Naive thymus-derived CD8-positive, alpha-beta T cell (primary cell): ENCODE data around the gene OTUB1. TPM values are rescaled to one million over a fixed set of nuclear protein-coding genes. Genes with fewer than 3 reads are reported as not detected.

Experiments used
- ATAC-seq, 2 donors: fragments of 150-1000 bp; cut with Tn5 transposase in 1 of 2; sonication (Bioruptor Pico), chemical (Tn5 transposase) in 1 of 2; 1 replicate in 1 of 2; 2 replicates in 1 of 2; pipeline ENCODE4 v1.10.0; 2021; ENCODE audit warnings: mild to moderate bottlenecking in 2 of 2, moderate library complexity in 2 of 2
- POLR2A ChIA-PET: fragments of 350-600 bp; sonication (Branson Sonifier 250); formaldehyde crosslinking; loops from one replicate; lab custom pipeline; 2021; ENCODE audit warnings: antibody characterized with exemption; lab: Charles Lee
- DNase-seq, 10 donors: peaks; one replicate each; pipeline versions ENCODE4 v3.0.0 to v3.0.0-alpha.2; 2020 to 2022
- H3K27ac Mint-ChIP-seq, 10 donors: one replicate each; pipeline ENCODE4 v1.8.0; 2020 to 2022; ENCODE audit warnings: mild to moderate bottlenecking in 10 of 10, mixed read lengths in 10 of 10, moderate library complexity in 4 of 10, inconsistent platforms in 1 of 10
- H3K27me3 Mint-ChIP-seq, 5 donors: one replicate each; pipeline ENCODE4 v1.8.0; 2021 to 2022; ENCODE audit warnings: mixed read lengths in 5 of 5
- H3K36me3 Mint-ChIP-seq, 3 donors: one replicate each; pipeline ENCODE4 v1.8.0; 2020 to 2022; ENCODE audit warnings: mixed read lengths in 3 of 3, mild to moderate bottlenecking in 2 of 3, inconsistent platforms in 1 of 3
- H3K4me1 Mint-ChIP-seq, 4 donors: one replicate each; pipeline ENCODE4 v1.8.0; 2021 to 2022; ENCODE audit warnings: mixed read lengths in 4 of 4
- H3K4me3 Mint-ChIP-seq, 10 donors: one replicate each; pipeline ENCODE4 v1.8.0; 2020 to 2022; ENCODE audit warnings: mild to moderate bottlenecking in 10 of 10, mixed read lengths in 10 of 10, moderate library complexity in 6 of 10, inconsistent platforms in 1 of 10
- H3K9me3 Mint-ChIP-seq, 9 donors: one replicate each; pipeline ENCODE4 v1.8.0; 2020 to 2022; ENCODE audit warnings: mixed read lengths in 9 of 9, mild to moderate bottlenecking in 3 of 9, inconsistent platforms in 1 of 9, moderate library complexity in 1 of 9
- polyA plus RNA-seq, 3 donors: library from polyadenylated mRNA; unstranded; fragments of 300-500 nt; fragmentation: Illumina TruSeq; gene quantifications; one replicate each; pipeline ENCODE4 v1.2.3, GENCODE V29; 2021
- total RNA-seq, 8 experiments: library from RNA in 2 of 8; stranded (reverse) in 2 of 8; gene quantifications; one replicate each; pipeline ENCODE4 v1.2.3 and lab custom pipeline; 2021 to 2026

OTUB1 gene
- total RNA-seq (10 to 100 TPM; 69.6 to 75.8 TPM), polyA plus RNA-seq (100 to 1,000 TPM; 109 to 121 (median 115) TPM), total RNA-seq (lab: John Stamatoyannopoulos, UW) (48.7 to 90.7 (median 61.5) reads per million in 6 experiments)

DNA sequence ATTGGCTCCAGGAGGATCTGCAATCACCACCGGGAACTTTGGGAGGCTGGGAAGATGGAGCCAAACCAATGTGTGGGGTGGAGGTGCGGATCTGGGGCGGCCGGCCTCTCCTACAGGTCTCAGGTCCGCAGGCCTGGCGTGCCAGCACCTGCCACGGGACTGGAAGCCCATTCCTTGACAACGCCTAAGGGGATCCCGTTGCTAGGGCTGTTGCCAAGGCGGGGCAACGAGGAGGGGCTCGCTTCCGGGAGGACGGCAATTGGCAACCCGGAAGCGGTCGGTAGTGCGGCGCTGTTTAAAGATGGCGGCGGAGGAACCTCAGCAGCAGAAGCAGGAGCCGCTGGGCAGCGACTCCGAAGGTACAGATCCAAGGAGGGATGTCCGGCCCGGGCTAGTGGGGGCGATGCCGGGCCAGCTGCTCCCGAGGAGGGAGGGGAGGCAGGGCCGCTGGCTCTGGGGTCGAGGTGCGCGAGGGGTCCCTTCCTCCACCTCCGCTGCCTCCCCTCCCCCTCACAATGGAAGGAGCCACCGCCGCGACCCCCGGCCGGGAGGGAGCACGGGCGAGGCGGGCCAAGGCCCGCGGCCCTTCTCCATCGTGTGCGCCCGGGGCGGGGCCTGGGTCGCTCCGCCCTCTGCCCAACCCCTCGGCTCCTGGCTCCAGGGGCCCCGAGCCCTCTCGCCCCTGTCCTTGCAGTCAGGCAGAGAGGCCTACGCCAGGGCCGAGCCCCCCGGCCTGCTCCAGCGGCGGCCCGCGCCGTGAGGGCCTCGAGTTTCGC lies at the start of gene OTUB1:
TSS of gene OTUB1 (plus strand) at position 283 of the 776 bp plus-strand sequence. CDS start at position 302, 19 bp downstream.
- Mint-ChIP-seq H3K36me3 (peaks cover 0 to 33% (median 0%) of the 10 kb centered on the region in 3 donors), H3K9me3 (no peaks in the 10 kb centered on the region), H3K27ac (peak within 1 kb of the TSS; percentile 94 to 99 (median 99)), H3K4me3 (peak within 1 kb of the TSS; percentile 95 to 99 (median 98)), H3K27me3 (no peaks in the 10 kb centered on the region), H3K4me1 (peaks cover 19 to 41% (median 34%) of the 10 kb centered on the region in 4 donors)
- DNase-seq = peak; percentile 75 to 93 (median 84)
- peak; percentile 86 to 92 for ATAC-seq
- POLR2A ChIA-PET = interaction anchor here (0.6 to 2.2 kb wide), 12 partner anchors 10 to 1434 kb away, joined by 3 to 15 read pairs (median 5); partner anchors contain the start of genes COX8A, PRDX5, RCOR2 and STIP1

- Mint-ChIP-seq H3K9me3 (no peaks in the 10 kb centered on the region), H3K4me3 (peak overlapping the region; percentile 85 to 97 (median 96)), H3K27ac (peak overlapping the region; percentile 63 to 95 (median 93)), H3K36me3 (peaks cover 0 to 6% (median 0%) of the 10 kb centered on the region in 3 donors), H3K4me1 (peaks cover 9 to 37% (median 29%) of the 10 kb centered on the region in 4 donors), H3K27me3 (no peaks in the 10 kb centered on the region)
- ATAC-seq (peak; percentile 29 to 34), DNase-seq (peak in 1 of 10 donors; percentile 31)
- POLR2A ChIA-PET = interaction anchor here (0.6 to 0.7 kb wide), 3 partner anchors 116 to 553 kb away, joined by 3 to 7 read pairs (median 3); no protein-coding TSS in a partner anchor
These were observed 48.3 kb upstream of the OTUB1 start for GRCh38 chr11:63937713-63938478.

DNA sequence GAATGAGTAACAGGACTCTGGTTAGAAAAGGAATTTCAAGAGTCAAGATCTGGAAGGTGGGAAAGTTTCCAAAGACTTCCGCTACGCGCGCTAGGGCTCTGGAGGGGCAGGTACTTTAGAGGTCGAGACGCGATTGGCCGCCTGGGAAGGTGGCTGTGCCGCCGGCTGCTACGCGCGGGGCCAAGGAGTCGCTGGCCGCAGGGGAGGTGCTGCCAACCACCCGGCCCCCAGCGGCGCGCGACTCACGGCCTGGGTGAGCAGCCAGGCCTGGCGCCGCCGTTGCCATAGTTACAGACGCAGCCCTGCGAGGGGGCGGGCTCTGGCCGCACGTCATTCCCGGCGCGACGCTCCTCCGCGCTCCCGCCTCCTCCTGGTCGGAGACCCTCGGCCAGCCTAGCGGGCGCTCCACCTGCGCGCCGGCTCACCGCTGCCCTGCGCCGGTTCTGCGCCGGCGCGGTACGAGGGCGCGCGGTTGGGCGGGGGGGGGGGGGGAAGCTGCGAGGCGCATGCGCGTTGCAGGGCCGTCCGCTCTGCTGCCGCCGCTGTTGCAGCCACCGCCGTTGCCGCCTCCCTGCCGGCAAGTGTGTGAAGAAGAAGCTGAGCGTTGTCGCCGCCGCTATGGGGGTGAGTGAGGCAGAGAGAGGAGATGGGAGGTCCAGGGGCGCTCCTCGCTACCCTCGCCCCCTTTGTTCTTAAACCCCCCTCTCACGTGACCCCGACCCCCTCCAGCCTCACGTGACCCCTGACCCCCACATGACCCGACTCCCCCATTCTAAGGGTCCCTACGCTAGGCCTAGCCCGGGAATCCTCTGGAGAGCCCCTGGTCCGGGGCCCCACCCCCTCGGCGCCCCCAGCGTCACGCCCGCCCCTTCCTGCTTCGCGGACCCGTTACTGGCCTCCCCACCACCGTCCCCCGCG lies 47.5 kb upstream of the OTUB1 start, which contains the start of gene NAA40:
TSS of gene NAA40 (plus strand) at position 524 of the 918 bp plus-strand sequence. CDS start at position 619, 95 bp downstream.
- Mint-ChIP-seq H3K36me3 (peaks cover 0 to 6% (median 0%) of the 10 kb centered on the region in 3 donors), H3K27me3 (no peaks in the 10 kb centered on the region), H3K27ac (peak within 1 kb of the TSS; percentile 79 to 95 (median 93)), H3K4me3 (peak within 1 kb of the TSS; percentile 85 to 97 (median 96)), H3K4me1 (peaks cover 9 to 41% (median 29%) of the 10 kb centered on the region in 4 donors), H3K9me3 (no peaks in the 10 kb centered on the region)
- POLR2A ChIA-PET = interaction anchor here (0.6 to 1.2 kb wide), 5 partner anchors 18 to 346 kb away, joined by 3 to 4 read pairs (median 3); partner anchors contain the start of gene COX8A
- peak; percentile 86 to 91 for ATAC-seq
- DNase-seq = peak; percentile 84 to 95 (median 89)

GRCh38 chr11:63939397-63939891 lies 46.8 kb upstream of the OTUB1 start:
- H3K36me3 Mint-ChIP-seq = peaks cover 0 to 6% (median 0%) of the 10 kb centered on the region in 3 donors
- H3K9me3 Mint-ChIP-seq = no peaks in the 10 kb centered on the region
- DNase-seq = no peak
- H3K4me1 Mint-ChIP-seq = peaks cover 12 to 44% (median 33%) of the 10 kb centered on the region in 4 donors
- POLR2A ChIA-PET = interaction anchor here (0.6 to 1.2 kb wide), 3 partner anchors 19 to 346 kb away, joined by 3 to 4 read pairs (median 3); no protein-coding TSS in a partner anchor
- H3K27me3 Mint-ChIP-seq = no peaks in the 10 kb centered on the region
- peak overlapping the region; percentile 72 to 94 (median 86) for H3K27ac Mint-ChIP-seq
- no peak for ATAC-seq
- peak overlapping the region; percentile 85 to 97 (median 94) for H3K4me3 Mint-ChIP-seq

- no peak for ATAC-seq
- Mint-ChIP-seq H3K27me3 (no peaks in the 10 kb centered on the region), H3K4me1 (peaks cover 12 to 45% (median 33%) of the 10 kb centered on the region in 4 donors)
These were observed 45.5 kb upstream of the OTUB1 start for GRCh38 chr11:63940786-63941185.

DNA sequence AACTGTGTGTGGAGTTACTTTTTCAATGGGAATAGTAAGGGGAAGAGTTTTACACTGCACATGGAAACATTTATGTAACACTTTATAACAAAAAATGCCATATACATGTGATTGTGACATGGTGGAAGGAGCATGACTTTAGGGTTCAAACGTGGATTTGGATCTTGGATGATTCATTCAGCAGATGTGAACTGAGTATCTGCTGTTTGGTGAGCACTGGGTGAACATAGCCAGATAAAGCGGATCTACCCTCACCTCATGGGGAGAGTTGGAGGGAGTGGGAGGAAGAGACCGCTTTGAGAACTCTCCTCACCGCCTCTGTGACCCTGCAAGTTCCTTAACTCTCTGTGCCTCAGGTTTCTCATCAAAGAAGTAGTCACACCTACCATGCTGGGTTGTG lies 44.3 kb upstream of the OTUB1 start:
- no peak for DNase-seq
- H3K9me3 Mint-ChIP-seq = no peaks in the 10 kb centered on the region
- no peak overlapping the region for H3K4me3 Mint-ChIP-seq
- peak overlapping the region in 4 of 10 donors; percentile 34 to 78 (median 53) for H3K27ac Mint-ChIP-seq
- peaks cover 12 to 45% (median 33%) of the 10 kb centered on the region in 4 donors for H3K4me1 Mint-ChIP-seq
- H3K36me3 Mint-ChIP-seq = peaks cover 0 to 11% (median 0%) of the 10 kb centered on the region in 3 donors
- POLR2A ChIA-PET = no interaction called here
- no peaks in the 10 kb centered on the region for H3K27me3 Mint-ChIP-seq
- ATAC-seq = no peak

More at GRCh38 chr11:63940786-63941185, 45.5 kb upstream of the OTUB1 start:
- Mint-ChIP-seq H3K36me3 (peaks cover 0 to 6% (median 0%) of the 10 kb centered on the region in 3 donors), H3K4me3 (peak overlapping the region; percentile 5 to 96 (median 69)), H3K27ac (peak overlapping the region in 8 of 10 donors; percentile 5 to 78 (median 39)), H3K9me3 (no peaks in the 10 kb centered on the region)
- POLR2A ChIA-PET = no interaction called here
- no peak for DNase-seq

DNA sequence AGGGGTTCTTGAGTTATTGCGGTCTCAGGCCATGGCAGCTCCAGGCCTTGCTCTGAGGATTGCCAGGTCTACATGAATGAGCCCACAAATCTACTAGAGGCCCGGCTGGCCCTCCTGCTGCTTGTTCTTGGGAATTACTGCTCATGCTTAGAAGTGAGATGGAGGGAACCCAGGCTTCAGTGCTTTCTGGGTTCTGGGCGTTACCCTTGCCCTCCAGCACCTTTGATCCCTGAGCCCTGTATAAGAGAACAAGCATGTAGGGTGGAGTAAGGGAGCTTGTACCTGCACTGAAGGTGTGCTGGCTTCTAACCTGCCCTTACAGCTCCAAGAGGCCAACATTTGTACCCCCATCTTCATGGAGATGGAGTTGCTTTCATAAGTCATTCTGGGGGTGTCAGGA lies 43.4 kb upstream of the OTUB1 start:
- Mint-ChIP-seq H3K27ac (peak overlapping the region in 1 of 10 donors; percentile 30), H3K4me1 (peaks cover 12 to 41% (median 30%) of the 10 kb centered on the region in 4 donors), H3K36me3 (peaks cover 0 to 18% (median 0%) of the 10 kb centered on the region in 3 donors), H3K27me3 (no peaks in the 10 kb centered on the region), H3K4me3 (no peak overlapping the region), H3K9me3 (no peaks in the 10 kb centered on the region)
- no peak for ATAC-seq
- no peak for DNase-seq
- POLR2A ChIA-PET = interaction anchor here (1.5 kb wide), 1 partner anchor 9 kb away, joined by 4 read pairs; no protein-coding TSS in a partner anchor

DNA sequence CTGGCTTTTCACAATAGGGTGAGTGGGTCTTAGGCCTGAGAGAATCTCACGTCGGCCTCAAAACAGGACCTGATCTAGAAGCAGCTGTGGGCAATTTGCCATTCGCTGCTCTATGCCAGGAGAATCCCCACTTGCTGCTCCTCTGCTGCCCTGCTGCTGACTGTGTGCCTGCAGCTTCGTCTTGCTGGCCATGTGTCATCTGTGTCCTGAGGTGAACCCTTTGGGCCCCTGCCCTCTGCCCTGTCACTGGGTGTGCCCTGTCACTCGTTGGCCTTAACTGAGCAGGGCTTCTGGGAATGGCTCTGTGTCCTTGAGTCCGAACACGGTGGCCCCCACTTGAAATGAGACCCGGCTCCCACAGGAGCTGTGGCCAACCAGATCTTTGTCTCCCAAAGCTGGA lies 41.3 kb upstream of the OTUB1 start:
- peak overlapping the region in 1 of 10 donors; percentile 54 for H3K27ac Mint-ChIP-seq
- H3K4me1 Mint-ChIP-seq = peaks cover 4 to 28% (median 18%) of the 10 kb centered on the region in 4 donors
- H3K9me3 Mint-ChIP-seq = no peaks in the 10 kb centered on the region
- peaks cover 0 to 25% (median 0%) of the 10 kb centered on the region in 3 donors for H3K36me3 Mint-ChIP-seq
- H3K4me3 Mint-ChIP-seq = no peak overlapping the region
- no peaks in the 10 kb centered on the region for H3K27me3 Mint-ChIP-seq
- ATAC-seq (no peak), DNase-seq (no peak)
- POLR2A ChIA-PET = interaction anchor here (0.7 to 3.4 kb wide), 3 partner anchors 12 to 107 kb away, joined by 3 to 26 read pairs (median 5); partner anchors contain the start of gene MARK2

DNA sequence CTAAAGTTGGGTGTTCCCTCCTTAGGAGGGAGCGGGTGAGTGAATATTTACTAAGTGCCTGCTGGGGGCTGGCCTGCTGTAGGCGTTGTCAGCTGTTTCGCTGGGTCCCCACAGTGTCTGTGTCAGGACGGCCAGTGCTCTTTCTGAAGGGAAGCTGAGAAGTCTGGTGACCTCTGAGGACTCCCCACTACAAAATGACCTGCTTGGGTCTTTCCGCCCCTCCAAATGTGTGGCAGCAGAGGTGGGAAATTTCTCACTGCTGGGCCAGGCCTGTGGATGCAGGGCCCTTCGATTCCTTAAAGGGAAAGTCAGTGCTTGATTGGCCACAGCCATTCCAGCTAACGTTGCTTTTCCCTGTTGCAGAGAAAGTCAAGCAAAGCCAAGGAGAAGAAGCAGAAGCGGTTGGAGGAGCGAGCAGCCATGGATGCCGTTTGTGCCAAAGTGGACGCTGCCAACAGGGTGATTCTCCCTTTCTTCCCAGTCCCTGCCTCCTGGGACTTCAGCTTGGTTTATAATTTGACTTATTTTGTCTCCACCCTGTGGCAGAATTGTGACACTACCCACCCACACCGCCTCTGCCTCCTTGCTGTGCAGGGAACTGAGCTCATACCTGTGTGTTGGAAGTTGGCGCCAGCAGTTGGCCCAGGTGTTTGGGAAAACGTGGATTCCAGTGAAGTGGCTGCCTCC lies 40.6 kb upstream of the OTUB1 start:
- ATAC-seq (peak; percentile 78 to 84), DNase-seq (peak; percentile 15 to 74 (median 47))
- POLR2A ChIA-PET = interaction anchor here (0.6 to 3.4 kb wide), 6 partner anchors 12 to 108 kb away, joined by 3 to 26 read pairs (median 4); partner anchors contain the start of genes COX8A and MARK2
- no peaks in the 10 kb centered on the region for H3K27me3 Mint-ChIP-seq
- H3K36me3 Mint-ChIP-seq = peaks cover 0 to 25% (median 0%) of the 10 kb centered on the region in 3 donors
- H3K4me3 Mint-ChIP-seq = no peak overlapping the region
- H3K27ac Mint-ChIP-seq = peak overlapping the region in 1 of 10 donors; percentile 62
- H3K9me3 Mint-ChIP-seq = no peaks in the 10 kb centered on the region
- peaks cover 2 to 23% (median 13%) of the 10 kb centered on the region in 4 donors for H3K4me1 Mint-ChIP-seq
